Kidney epithelial cell (primary cell): ENCODE results near the gene PHF13. TPM values are rescaled to one million over a fixed set of nuclear protein-coding genes. Genes with fewer than 3 reads are reported as not detected.
"Not testable (repeated sequence)": the region's sequence is repeated elsewhere in the genome, so short reads cannot be mapped to it uniquely, and the experiment has no call there.

Source experiments
- DNase-seq: peaks from one replicate; pipeline ENCODE4 v3.0.0-alpha.2; 2010; ENCODE audit warnings: low read depth
- H3K27me3 ChIP-seq: 2 replicates; pipeline ENCODE4 v1.6.0; 2011; ENCODE audit warnings: low read length; ENCODE audit not compliant: control insufficient read depth, insufficient read depth
- H3K36me3 ChIP-seq: 2 replicates; pipeline ENCODE4 v1.5.1; 2011; ENCODE audit warnings: low read length; ENCODE audit not compliant: control insufficient read depth, insufficient read depth
- H3K4me3 ChIP-seq: 2 replicates; pipeline ENCODE4 v1.5.1; 2011; ENCODE audit warnings: low read depth, mild to moderate bottlenecking, control low read depth, low read length
- CTCF ChIP-seq: IDR thresholded peaks from 2 replicates; pipeline ENCODE4 v1.5.1; 2011; ENCODE audit warnings: mild to moderate bottlenecking, moderate library complexity, low read length, control low read depth, inconsistent platforms; ENCODE audit not compliant: insufficient read depth, poor library complexity, severe bottlenecking
- total RNA-seq: library from RNA; depleted of rRNA; stranded (reverse); fragments of >200 nt; gene quantifications from 2 replicates; pipeline ENCODE4 v1.2.3, GENCODE V29; 2015

Gene PHF13
- total RNA-seq, 1 donor from 2014 or later = 8.8 TPM

- DNase-seq = no peak
- TF ChIP-seq CTCF = no peak
- Histone ChIP-seq H3K4me3 (no peak overlapping the region), H3K36me3 (no peaks in the 10 kb centered on the region), H3K27me3 (no peaks in the 10 kb centered on the region)
Observed at GRCh38 chr1:6657138-6657537, 43.6 kb downstream of the PHF13 start.

DNA sequence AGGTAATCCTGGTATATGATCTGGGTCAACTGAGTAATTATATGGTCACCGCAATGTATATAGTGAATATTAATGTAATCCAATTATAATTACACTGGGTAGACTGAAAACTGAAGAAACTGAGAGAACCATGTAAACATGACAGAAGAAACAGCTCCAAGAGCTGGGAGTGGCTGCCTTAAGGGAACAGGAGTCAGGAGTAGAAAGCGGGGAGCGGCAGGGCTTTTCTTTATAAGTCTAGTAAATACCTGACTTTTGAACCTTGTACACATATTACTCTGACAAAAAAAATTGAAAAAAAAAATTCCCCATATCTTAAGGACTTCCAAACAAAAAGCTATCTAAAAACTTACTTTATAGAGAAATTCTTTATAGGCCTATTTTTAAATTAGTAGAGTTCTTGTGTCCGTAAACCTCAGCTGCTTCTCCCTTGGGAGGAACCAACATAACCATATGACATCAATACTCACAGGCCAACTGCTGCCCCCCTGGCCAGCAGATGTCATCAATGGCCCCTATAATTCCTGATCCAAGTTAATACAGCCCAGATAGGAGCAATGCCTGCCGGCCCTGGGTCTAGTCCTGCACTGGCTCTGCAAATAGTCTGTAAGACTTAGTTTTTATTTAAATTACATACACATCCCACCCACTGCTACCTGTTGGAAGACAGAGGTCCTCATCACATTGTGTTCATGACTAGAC lies 45.0 kb downstream of the PHF13 start:
- no peak for TF ChIP-seq CTCF
- no peak for DNase-seq
- Histone ChIP-seq H3K36me3 (no peaks in the 10 kb centered on the region), H3K27me3 (no peaks in the 10 kb centered on the region), H3K4me3 (no peak overlapping the region)

GRCh38 chr1:6660415-6661049 lies 47.0 kb downstream of the PHF13 start:
- no peaks in the 10 kb centered on the region for H3K27me3 ChIP-seq
- DNase-seq = peak; percentile 10
- no peak for TF ChIP-seq CTCF
- no peak overlapping the region for H3K4me3 ChIP-seq
- H3K36me3 ChIP-seq = no peaks in the 10 kb centered on the region

DNA sequence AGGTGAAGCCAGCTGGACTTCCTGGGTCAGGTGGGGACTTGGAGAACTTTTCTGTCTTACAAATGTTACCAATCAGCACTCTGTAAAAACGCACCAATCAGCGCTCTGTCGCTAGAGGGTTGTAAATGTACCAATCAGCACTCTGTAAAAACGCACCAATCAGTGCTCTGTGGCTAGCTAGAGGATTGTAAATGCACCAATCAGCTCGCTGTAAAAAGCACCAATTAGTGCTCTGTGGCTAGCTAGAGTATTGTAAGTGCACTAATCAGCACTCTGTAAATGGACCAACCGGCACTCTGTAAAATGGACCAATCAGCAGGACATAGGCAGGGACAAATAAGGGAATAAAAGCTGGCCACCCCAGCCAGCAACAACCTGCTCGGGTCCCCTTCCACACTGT lies 48.9 kb downstream of the PHF13 start:
- not testable (repeated sequence) for H3K4me3 ChIP-seq, H3K36me3 ChIP-seq

GRCh38 chr1:6666696-6667095 lies 53.2 kb downstream of the PHF13 start:
- no peak overlapping the region for H3K4me3 ChIP-seq
- no peaks in the 10 kb centered on the region for H3K27me3 ChIP-seq
- DNase-seq = no peak
- no peaks in the 10 kb centered on the region for H3K36me3 ChIP-seq
- TF ChIP-seq CTCF = no peak

More for the DNA sequence above, 48.9 kb downstream of the PHF13 start:
- DNase-seq, H3K27me3 ChIP-seq: not testable (repeated sequence)

DNA sequence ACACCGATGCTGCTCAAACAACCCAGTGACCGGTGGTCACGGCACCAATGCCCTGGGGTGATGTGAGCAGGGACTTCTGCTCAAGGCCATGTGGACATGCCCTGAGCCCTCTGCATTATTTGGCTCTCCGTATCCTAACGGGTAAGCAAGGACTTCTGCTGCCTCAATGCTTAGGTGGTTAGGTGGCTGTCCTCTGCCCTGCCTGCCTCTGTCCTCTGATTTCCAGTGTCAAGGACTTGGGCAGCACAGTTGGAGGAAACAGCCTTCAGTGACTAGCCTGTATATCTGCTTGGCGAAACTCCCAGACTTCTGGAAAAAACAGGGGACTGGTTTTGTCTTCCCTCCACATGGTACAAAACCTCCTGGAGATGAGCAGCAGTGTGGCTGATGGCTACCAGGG lies 53.6 kb downstream of the PHF13 start:
- H3K36me3 ChIP-seq = no peaks in the 10 kb centered on the region
- no peak for TF ChIP-seq CTCF
- no peak for DNase-seq
- no peaks in the 10 kb centered on the region for H3K27me3 ChIP-seq
- no peak overlapping the region for H3K4me3 ChIP-seq
